Inflammatory macrophage treated with lipopolysaccharide for 1 hour (primary cell): ENCODE measurements around the gene ATP5MC3.

Experiments
- DNase-seq, 2 donors: peaks; one replicate each; pipeline ENCODE4 v3.0.0-alpha.2; 2020 to 2022

The ATP5MC3 gene

GRCh38 chr2:175167792-175168563 lies 13.5 kb downstream of the ATP5MC3 start, which contains the start of gene ATF2:
Gene ATF2 (minus strand): TSS chr2:175168203. CDS start chr2:175136443, 31,760 bp downstream.
- DNase-seq: peak; percentile 98 to 100

- peak; percentile 40 to 46 for DNase-seq
Observed at GRCh38 chr2:175167076-175167791, 14.3 kb downstream of the ATP5MC3 start.

GRCh38 chr2:175166216-175166824 lies 15.2 kb downstream of the ATP5MC3 start:
- peak in 1 of 2 donors; percentile 7 for DNase-seq

GRCh38 chr2:175164235-175164634 lies 17.3 kb downstream of the ATP5MC3 start:
- DNase-seq: no peak

GRCh38 chr2:175158894-175159293 lies 22.6 kb downstream of the ATP5MC3 start:
- DNase-seq: no peak

- no peak for DNase-seq
Observed at GRCh38 chr2:175156534-175156933, 25.0 kb downstream of the ATP5MC3 start.

GRCh38 chr2:175154661-175155082 lies 26.8 kb downstream of the ATP5MC3 start:
- DNase-seq: no peak

- no peak for DNase-seq
Observed at GRCh38 chr2:175152242-175152641, 29.3 kb downstream of the ATP5MC3 start.

GRCh38 chr2:175151791-175152190 lies 29.7 kb downstream of the ATP5MC3 start:
- no peak for DNase-seq

- no peak for DNase-seq
Observed at GRCh38 chr2:175147186-175147585, 34.3 kb downstream of the ATP5MC3 start.

- peak in 1 of 2 donors; percentile 8 for DNase-seq
Observed at GRCh38 chr2:175143678-175144077, 37.8 kb downstream of the ATP5MC3 start.

GRCh38 chr2:175143191-175143590 lies 38.3 kb downstream of the ATP5MC3 start:
- no peak for DNase-seq

- DNase-seq: no peak
Observed at GRCh38 chr2:175140332-175140731, 41.2 kb downstream of the ATP5MC3 start.

- no peak for DNase-seq
Observed at GRCh38 chr2:175137793-175138192, 43.7 kb downstream of the ATP5MC3 start.

- no peak for DNase-seq
Observed at GRCh38 chr2:175136334-175137215, 44.9 kb downstream of the ATP5MC3 start.

- no peak for DNase-seq
Observed at GRCh38 chr2:175135862-175136261, 45.6 kb downstream of the ATP5MC3 start.

- DNase-seq: no peak
Observed at GRCh38 chr2:175135177-175135576, 46.3 kb downstream of the ATP5MC3 start.

GRCh38 chr2:175131252-175131651 lies 50.3 kb downstream of the ATP5MC3 start:
- no peak for DNase-seq

GRCh38 chr2:175126661-175127060 lies 54.8 kb downstream of the ATP5MC3 start:
- no peak for DNase-seq
